Measurements from ENCODE around the gene CYP1A1.

DNA sequence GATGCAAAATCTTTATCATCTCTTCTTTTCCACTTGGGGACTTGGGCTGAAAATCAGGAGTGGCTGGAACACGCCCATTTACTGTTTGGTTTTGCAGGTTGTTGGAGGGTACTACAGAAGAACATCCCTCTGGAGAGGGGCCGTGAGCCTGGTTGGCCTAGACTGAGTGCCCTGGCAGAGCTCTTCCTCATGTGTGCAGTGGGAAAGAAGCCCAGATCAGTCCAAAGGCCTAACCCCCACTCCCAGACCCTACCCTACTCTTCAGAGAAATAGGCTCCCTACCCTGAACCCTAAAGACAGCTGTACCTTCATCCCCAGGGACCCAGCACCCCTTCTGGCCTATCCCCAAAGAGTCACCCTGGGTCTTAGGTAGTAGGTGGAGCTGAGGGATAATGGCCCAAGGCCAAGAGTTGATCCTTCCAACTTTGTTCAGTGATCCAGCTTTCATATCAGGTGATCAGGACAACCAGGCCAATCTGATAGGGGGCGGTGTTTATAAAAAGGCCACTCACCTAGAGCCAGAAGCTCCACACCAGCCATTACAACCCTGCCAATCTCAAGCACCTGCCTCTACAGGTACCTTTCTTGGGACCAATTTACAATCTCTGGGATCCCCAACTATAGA is 23.1 kb upstream of the CYP1A1 start, which contains the start of gene CYP1A2:
- TF ChIP-seq CTCF (conservative IDR thresholded peaks at IDR 0.05; ENCODE audit: low read depth, low read length) (no peak), POLR2A (IDR thresholded peaks at IDR 0.05; ENCODE audit: low read depth, low read length) (no peak), FOS (IDR thresholded peaks at IDR 0.05; ENCODE audit: low read depth, low read length) (no peak), RAD21 (IDR thresholded peaks at IDR 0.05; ENCODE audit: low read length) (no peak), CEBPB (IDR thresholded peaks at IDR 0.05; ENCODE audit: low read depth, low read length) (no peak)

All from IMR-90 (cell line).